ENCODE results near the gene MROH2B. TPM values are rescaled to one million over a fixed set of nuclear protein-coding genes. Genes with fewer than 3 reads are reported as not detected.

The MROH2B gene
- total RNA-seq, 1 donor from 2014 or later: 0.44 TPM

- H3K27me3 Mint-ChIP-seq (ENCODE audit: unreplicated experiment): no peaks in the 10 kb centered on the region
- H3K36me3 Mint-ChIP-seq (ENCODE audit: low read depth, unreplicated experiment): no peaks in the 10 kb centered on the region
- no peak overlapping the region for H3K27ac Mint-ChIP-seq (ENCODE audit: unreplicated experiment)
- TF ChIP-seq CTCF (IDR thresholded peaks at IDR 0.05; ENCODE audit: unreplicated experiment): no peak
- no peaks in the 10 kb centered on the region for H3K9me3 Mint-ChIP-seq (ENCODE audit: unreplicated experiment)
- H3K4me3 Mint-ChIP-seq (ENCODE audit: unreplicated experiment): no peak overlapping the region
- H3K4me1 Mint-ChIP-seq (ENCODE audit: unreplicated experiment): no peaks in the 10 kb centered on the region
- DNase-seq (ENCODE audit: low spot score): no peak
Measured at GRCh38 chr5:40973364-40974004, 97.7 kb downstream of the MROH2B start.

- Mint-ChIP-seq H3K27ac (ENCODE audit: unreplicated experiment) (no peak overlapping the region), H3K36me3 (ENCODE audit: low read depth, unreplicated experiment) (no peaks in the 10 kb centered on the region), H3K9me3 (ENCODE audit: unreplicated experiment) (no peaks in the 10 kb centered on the region), H3K4me3 (ENCODE audit: unreplicated experiment) (no peak overlapping the region), H3K4me1 (ENCODE audit: unreplicated experiment) (no peaks in the 10 kb centered on the region), H3K27me3 (ENCODE audit: unreplicated experiment) (no peaks in the 10 kb centered on the region)
- DNase-seq (ENCODE audit: low spot score): no peak
- TF ChIP-seq CTCF (IDR thresholded peaks at IDR 0.05; ENCODE audit: unreplicated experiment): no peak
Measured at GRCh38 chr5:40972434-40972833, 98.7 kb downstream of the MROH2B start.

- no peaks in the 10 kb centered on the region for H3K4me1 Mint-ChIP-seq (ENCODE audit: unreplicated experiment)
- H3K4me3 Mint-ChIP-seq (ENCODE audit: unreplicated experiment): no peak overlapping the region
- no peaks in the 10 kb centered on the region for H3K36me3 Mint-ChIP-seq (ENCODE audit: low read depth, unreplicated experiment)
- DNase-seq (ENCODE audit: low spot score): no peak
- TF ChIP-seq CTCF (IDR thresholded peaks at IDR 0.05; ENCODE audit: unreplicated experiment): no peak
- H3K9me3 Mint-ChIP-seq (ENCODE audit: unreplicated experiment): no peaks in the 10 kb centered on the region
- H3K27me3 Mint-ChIP-seq (ENCODE audit: unreplicated experiment): no peaks in the 10 kb centered on the region
- no peak overlapping the region for H3K27ac Mint-ChIP-seq (ENCODE audit: unreplicated experiment)
Measured at GRCh38 chr5:40962207-40962955, 108.8 kb downstream of the MROH2B start.

GRCh38 chr5:40960037-40960436, 111.1 kb downstream of the MROH2B start:
- Mint-ChIP-seq H3K27ac (ENCODE audit: unreplicated experiment) (no peak overlapping the region), H3K27me3 (ENCODE audit: unreplicated experiment) (no peaks in the 10 kb centered on the region), H3K9me3 (ENCODE audit: unreplicated experiment) (no peaks in the 10 kb centered on the region), H3K36me3 (ENCODE audit: low read depth, unreplicated experiment) (no peaks in the 10 kb centered on the region), H3K4me1 (ENCODE audit: unreplicated experiment) (no peaks in the 10 kb centered on the region), H3K4me3 (ENCODE audit: unreplicated experiment) (no peak overlapping the region)
- DNase-seq (ENCODE audit: low spot score): no peak
- no peak for TF ChIP-seq CTCF (IDR thresholded peaks at IDR 0.05; ENCODE audit: unreplicated experiment)

GRCh38 chr5:40958811-40959210, 112.3 kb downstream of the MROH2B start:
- no peak overlapping the region for H3K4me3 Mint-ChIP-seq (ENCODE audit: unreplicated experiment)
- no peaks in the 10 kb centered on the region for H3K4me1 Mint-ChIP-seq (ENCODE audit: unreplicated experiment)
- no peaks in the 10 kb centered on the region for H3K9me3 Mint-ChIP-seq (ENCODE audit: unreplicated experiment)
- no peaks in the 10 kb centered on the region for H3K27me3 Mint-ChIP-seq (ENCODE audit: unreplicated experiment)
- TF ChIP-seq CTCF (IDR thresholded peaks at IDR 0.05; ENCODE audit: unreplicated experiment): no peak
- no peak overlapping the region for H3K27ac Mint-ChIP-seq (ENCODE audit: unreplicated experiment)
- H3K36me3 Mint-ChIP-seq (ENCODE audit: low read depth, unreplicated experiment): no peaks in the 10 kb centered on the region
- DNase-seq (ENCODE audit: low spot score): no peak

All from endothelial cell (in vitro differentiated cells).